ENCODE data around the gene POR. TPM values are rescaled to one million over a fixed set of nuclear protein-coding genes. Genes with fewer than 3 reads are reported as not detected.

POR gene
- total and polyA plus RNA-seq, 2 of the 13 experiments (the other 11 are each of a cell fraction or from before 2014, with no cell fraction given), result 145 to 266 TPM

DNA sequence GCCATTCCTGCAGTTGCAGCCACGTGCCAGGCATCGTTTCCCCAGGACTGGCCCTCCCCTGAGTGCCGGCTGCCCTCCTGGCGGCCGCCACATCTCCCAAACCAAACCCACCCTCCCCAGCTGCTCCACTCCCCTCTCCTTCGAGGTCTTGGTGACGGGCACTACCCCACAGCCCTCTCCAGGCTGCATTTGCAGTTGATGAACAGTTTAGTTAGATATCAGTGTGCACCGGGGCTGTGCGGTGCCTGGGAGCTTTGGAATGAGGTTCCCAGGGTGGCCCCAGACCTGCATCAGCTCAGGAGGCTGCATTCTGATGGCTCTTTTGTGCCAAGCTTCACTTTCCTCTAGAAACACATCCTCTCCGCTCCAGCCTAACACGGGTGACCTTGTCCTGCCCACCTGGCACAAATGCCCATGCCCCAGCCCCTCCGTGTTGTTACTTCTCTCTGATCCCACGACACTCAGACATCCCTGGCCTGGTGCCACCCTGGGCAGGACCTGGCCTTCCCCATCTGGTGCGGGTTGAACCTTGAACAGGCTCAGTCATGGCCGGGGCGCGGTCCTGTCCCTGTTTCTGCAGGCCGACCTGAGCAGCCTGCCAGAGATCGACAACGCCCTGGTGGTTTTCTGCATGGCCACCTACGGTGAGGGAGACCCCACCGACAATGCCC lies 64.9 kb downstream of the POR start (continued):
- TF ChIP-seq ZBTB33 (CRISPR knock-in tag; IDR thresholded peaks at IDR 0.05) (peak; percentile 99), KDM3A (CRISPR knock-in tag; IDR thresholded peaks at IDR 0.05; ENCODE audit: low read depth) (no peak), HDAC1 (CRISPR knock-in tag; IDR thresholded peaks at IDR 0.05) (no peak), RBM22 (optimal IDR thresholded peaks at IDR 0.05; ENCODE audit: low read length) (no peak), FOSL2 (CRISPR knock-in tag; IDR thresholded peaks at IDR 0.05) (no peak)
- TF ChIP-seq, protein P1, sequence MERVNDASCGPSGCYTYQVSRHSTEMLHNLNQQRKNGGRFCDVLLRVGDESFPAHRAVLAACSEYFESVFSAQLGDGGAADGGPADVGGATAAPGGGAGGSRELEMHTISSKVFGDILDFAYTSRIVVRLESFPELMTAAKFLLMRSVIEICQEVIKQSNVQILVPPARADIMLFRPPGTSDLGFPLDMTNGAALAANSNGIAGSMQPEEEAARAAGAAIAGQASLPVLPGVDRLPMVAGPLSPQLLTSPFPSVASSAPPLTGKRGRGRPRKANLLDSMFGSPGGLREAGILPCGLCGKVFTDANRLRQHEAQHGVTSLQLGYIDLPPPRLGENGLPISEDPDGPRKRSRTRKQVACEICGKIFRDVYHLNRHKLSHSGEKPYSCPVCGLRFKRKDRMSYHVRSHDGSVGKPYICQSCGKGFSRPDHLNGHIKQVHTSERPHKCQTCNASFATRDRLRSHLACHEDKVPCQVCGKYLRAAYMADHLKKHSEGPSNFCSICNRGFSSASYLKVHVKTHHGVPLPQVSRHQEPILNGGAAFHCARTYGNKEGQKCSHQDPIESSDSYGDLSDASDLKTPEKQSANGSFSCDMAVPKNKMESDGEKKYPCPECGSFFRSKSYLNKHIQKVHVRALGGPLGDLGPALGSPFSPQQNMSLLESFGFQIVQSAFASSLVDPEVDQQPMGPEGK (CRISPR knock-in tag; IDR thresholded peaks at IDR 0.05), result no peak
- TF ChIP-seq, protein P2, sequence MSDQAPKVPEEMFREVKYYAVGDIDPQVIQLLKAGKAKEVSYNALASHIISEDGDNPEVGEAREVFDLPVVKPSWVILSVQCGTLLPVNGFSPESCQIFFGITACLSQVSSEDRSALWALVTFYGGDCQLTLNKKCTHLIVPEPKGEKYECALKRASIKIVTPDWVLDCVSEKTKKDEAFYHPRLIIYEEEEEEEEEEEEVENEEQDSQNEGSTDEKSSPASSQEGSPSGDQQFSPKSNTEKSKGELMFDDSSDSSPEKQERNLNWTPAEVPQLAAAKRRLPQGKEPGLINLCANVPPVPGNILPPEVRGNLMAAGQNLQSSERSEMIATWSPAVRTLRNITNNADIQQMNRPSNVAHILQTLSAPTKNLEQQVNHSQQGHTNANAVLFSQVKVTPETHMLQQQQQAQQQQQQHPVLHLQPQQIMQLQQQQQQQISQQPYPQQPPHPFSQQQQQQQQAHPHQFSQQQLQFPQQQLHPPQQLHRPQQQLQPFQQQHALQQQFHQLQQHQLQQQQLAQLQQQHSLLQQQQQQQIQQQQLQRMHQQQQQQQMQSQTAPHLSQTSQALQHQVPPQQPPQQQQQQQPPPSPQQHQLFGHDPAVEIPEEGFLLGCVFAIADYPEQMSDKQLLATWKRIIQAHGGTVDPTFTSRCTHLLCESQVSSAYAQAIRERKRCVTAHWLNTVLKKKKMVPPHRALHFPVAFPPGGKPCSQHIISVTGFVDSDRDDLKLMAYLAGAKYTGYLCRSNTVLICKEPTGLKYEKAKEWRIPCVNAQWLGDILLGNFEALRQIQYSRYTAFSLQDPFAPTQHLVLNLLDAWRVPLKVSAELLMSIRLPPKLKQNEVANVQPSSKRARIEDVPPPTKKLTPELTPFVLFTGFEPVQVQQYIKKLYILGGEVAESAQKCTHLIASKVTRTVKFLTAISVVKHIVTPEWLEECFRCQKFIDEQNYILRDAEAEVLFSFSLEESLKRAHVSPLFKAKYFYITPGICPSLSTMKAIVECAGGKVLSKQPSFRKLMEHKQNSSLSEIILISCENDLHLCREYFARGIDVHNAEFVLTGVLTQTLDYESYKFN (CRISPR knock-in tag; conservative IDR thresholded peaks at IDR 0.05), result no peak
- TF ChIP-seq, protein P3, sequence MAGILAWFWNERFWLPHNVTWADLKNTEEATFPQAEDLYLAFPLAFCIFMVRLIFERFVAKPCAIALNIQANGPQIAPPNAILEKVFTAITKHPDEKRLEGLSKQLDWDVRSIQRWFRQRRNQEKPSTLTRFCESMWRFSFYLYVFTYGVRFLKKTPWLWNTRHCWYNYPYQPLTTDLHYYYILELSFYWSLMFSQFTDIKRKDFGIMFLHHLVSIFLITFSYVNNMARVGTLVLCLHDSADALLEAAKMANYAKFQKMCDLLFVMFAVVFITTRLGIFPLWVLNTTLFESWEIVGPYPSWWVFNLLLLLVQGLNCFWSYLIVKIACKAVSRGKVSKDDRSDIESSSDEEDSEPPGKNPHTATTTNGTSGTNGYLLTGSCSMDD (CRISPR knock-in tag; IDR thresholded peaks at IDR 0.05), result no peak
- TF ChIP-seq, protein P4, sequence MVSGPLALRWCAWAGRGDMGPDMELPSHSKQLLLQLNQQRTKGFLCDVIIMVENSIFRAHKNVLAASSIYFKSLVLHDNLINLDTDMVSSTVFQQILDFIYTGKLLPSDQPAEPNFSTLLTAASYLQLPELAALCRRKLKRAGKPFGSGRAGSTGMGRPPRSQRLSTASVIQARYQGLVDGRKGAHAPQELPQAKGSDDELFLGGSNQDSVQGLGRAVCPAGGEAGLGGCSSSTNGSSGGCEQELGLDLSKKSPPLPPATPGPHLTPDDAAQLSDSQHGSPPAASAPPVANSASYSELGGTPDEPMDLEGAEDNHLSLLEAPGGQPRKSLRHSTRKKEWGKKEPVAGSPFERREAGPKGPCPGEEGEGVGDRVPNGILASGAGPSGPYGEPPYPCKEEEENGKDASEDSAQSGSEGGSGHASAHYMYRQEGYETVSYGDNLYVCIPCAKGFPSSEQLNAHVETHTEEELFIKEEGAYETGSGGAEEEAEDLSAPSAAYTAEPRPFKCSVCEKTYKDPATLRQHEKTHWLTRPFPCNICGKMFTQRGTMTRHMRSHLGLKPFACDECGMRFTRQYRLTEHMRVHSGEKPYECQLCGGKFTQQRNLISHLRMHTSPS (CRISPR knock-in tag; IDR thresholded peaks at IDR 0.05; ENCODE audit: low read depth), result peak; percentile 77; the same call in 1 of the 2 replicates
